HCT116 (cell line): ENCODE measurements around the gene UBE3C. TPM values are rescaled to one million over a fixed set of nuclear protein-coding genes. Genes with fewer than 3 reads are reported as not detected.

Source experiments
- ATAC-seq: fragments of 200-7000 bp; cut with Tn5 transposase; 2 replicates; pipeline ENCODE4 v1.9.1; 2020; ENCODE audit warnings: mild to moderate bottlenecking, moderate library complexity
- BruUV-seq: library from RNA; stranded (reverse); fragments of 400-500 nt; replicated peaks from 2 replicates; lab custom pipeline; 2021; lab: Mats Ljungman, UMichigan
- CTCF ChIA-PET: fragments of 300-600 bp; sonication (Branson Sonifier 250); formaldehyde crosslinking; loops from one replicate; lab custom pipeline; 2021; ENCODE audit warnings: antibody characterized with exemption; lab: Charles Lee
- POLR2A ChIA-PET: fragments of 300-600, 350-600 bp; sonication (Branson Sonifier 250); formaldehyde crosslinking; loops from one replicate; lab custom pipeline; 2021; ENCODE audit warnings: antibody characterized with exemption; lab: Charles Lee
- RAD21 ChIA-PET, 2 experiments: fragments of 300-600 bp; sonication (Branson Sonifier 250); formaldehyde crosslinking; loops; one replicate each; lab custom pipeline; 2023; ENCODE audit warnings: low total read pairs in 2 of 2; ENCODE audit not compliant: uncharacterized antibody in 2 of 2, unreplicated experiment in 2 of 2, low non-redundant PET in 1 of 2; lab: Charles Lee
- DNase-seq: peaks from one replicate; pipeline ENCODE4 v3.0.0-alpha.2; 2010; ENCODE audit warnings: low read depth, low spot score
- H2AFZ ChIP-seq: fragments of 200-600 bp; shearing (Covaris generic), sonication (generic); 2 replicates; pipeline ENCODE4 v1.6.1; 2017; ENCODE audit warnings: low read depth, mixed run types, mixed read lengths, antibody characterized with exemption, low read length; ENCODE audit not compliant: poor library complexity, severe bottlenecking
- H3K27ac ChIP-seq: 2 replicates; pipeline ENCODE4 v1.5.1; 2012; ENCODE audit warnings: low read depth, low read length
- H3K27me3 ChIP-seq: fragments of 200-600 bp; sonication (generic); 2 replicates; pipeline ENCODE4 v1.6.1; 2016; ENCODE audit warnings: mixed run types, low read length, mixed read lengths; ENCODE audit not compliant: insufficient read depth
- H3K36me3 ChIP-seq, 2 experiments: fragments of 200-500 bp in 1 of 2; fragments of 200-600 bp in 1 of 2; sonication (Bioruptor generic) in 1 of 2; sonication (generic) in 1 of 2; 2 replicates each; pipeline versions ENCODE4 v1.5.1 to v1.6.1; 2014 to 2016; ENCODE audit warnings: low read length in 2 of 2, inconsistent platforms in 1 of 2, mixed read lengths in 1 of 2, mixed run types in 1 of 2; ENCODE audit not compliant: insufficient read depth in 2 of 2, control insufficient read depth in 1 of 2
- H3K4me1 ChIP-seq, 2 experiments: fragments of 200-600 bp in 1 of 2; sonication (generic) in 1 of 2; 2 replicates each; pipeline versions ENCODE4 v1.5.1 to v1.6.1; 2012 to 2017; ENCODE audit warnings: low read length in 2 of 2, inconsistent platforms in 1 of 2, mild to moderate bottlenecking in 1 of 2, mixed read lengths in 1 of 2, mixed run types in 1 of 2, moderate library complexity in 1 of 2; ENCODE audit not compliant: insufficient read depth in 2 of 2, control insufficient read depth in 1 of 2
- H3K4me2 ChIP-seq: fragments of 200-600 bp; sonication (generic); 2 replicates; pipeline ENCODE4 v1.6.1; 2017; ENCODE audit warnings: mixed run types, low read length, mixed read lengths
- H3K4me3 ChIP-seq, 2 experiments: fragments of 200-600 bp in 1 of 2; sonication (generic) in 1 of 2; replicated peaks in 1 of 2; 2 replicates each; pipeline ENCODE4 v1.5.1; 2011 to 2016; ENCODE audit warnings: low read length in 2 of 2, control low read depth in 1 of 2, low read depth in 1 of 2, mild to moderate bottlenecking in 1 of 2, mixed read lengths in 1 of 2, mixed run types in 1 of 2
- H3K79me2 ChIP-seq: fragments of 200-600 bp; sonication (generic); 2 replicates; pipeline ENCODE4 v1.6.1; 2017; ENCODE audit warnings: mild to moderate bottlenecking, mixed run types, low read length, moderate library complexity, mixed read lengths; ENCODE audit not compliant: insufficient read depth
- H3K9ac ChIP-seq: fragments of 200-600 bp; sonication (generic); 2 replicates; pipeline ENCODE4 v1.6.1; 2016; ENCODE audit warnings: low read length, mixed read lengths
- H3K9me2 ChIP-seq: fragments of 200-600 bp; sonication (generic), shearing (Covaris generic); 2 replicates; pipeline ENCODE4 v1.6.1; 2017; ENCODE audit warnings: mixed run types, mild to moderate bottlenecking, moderate library complexity; ENCODE audit not compliant: insufficient read depth
- H3K9me3 ChIP-seq, 2 experiments: fragments of 200-500 bp in 1 of 2; fragments of 200-600 bp in 1 of 2; sonication (Bioruptor generic) in 1 of 2; sonication (generic) in 1 of 2; 2 replicates each; pipeline ENCODE4 v1.6.1; 2014 to 2017; ENCODE audit warnings: low read length in 2 of 2, mixed read lengths in 2 of 2, inconsistent platforms in 1 of 2, low read depth in 1 of 2, mild to moderate bottlenecking in 1 of 2, mixed run types in 1 of 2, moderate library complexity in 1 of 2; ENCODE audit not compliant: control insufficient read depth in 1 of 2, insufficient read depth in 1 of 2
- H4K20me1 ChIP-seq: fragments of 200-600 bp; sonication (generic), shearing (Covaris generic); 2 replicates; pipeline ENCODE4 v1.6.1; 2017; ENCODE audit warnings: mixed run types, mild to moderate bottlenecking, moderate library complexity; ENCODE audit not compliant: insufficient read depth
- EGR1 ChIP-seq: IDR thresholded peaks from 2 replicates; pipeline ENCODE4 v1.6.1; 2012; ENCODE audit warnings: low read depth
- EZH2phosphoT487 ChIP-seq: fragments of 200-600 bp; IDR thresholded peaks from 2 replicates; pipeline ENCODE4 v1.6.1; 2018; ENCODE audit warnings: antibody characterized with exemption, borderline replicate concordance
- intact Hi-C: fragments of 100-400 bp; cut with micrococcal nuclease; formaldehyde crosslinking; loops from 2 replicates; pipeline ENCODE4 v1.10.0; 2022
- total RNA-seq: library from RNA; stranded (reverse); gene quantifications from one replicate; pipeline ENCODE4 v1.2.1, GENCODE V29; 2021; ENCODE audit not compliant: unreplicated experiment
- TF ChIP-seq, protein P1 (sequence below): IDR thresholded peaks from 2 replicates; pipeline ENCODE4 v1.6.1; 2012; ENCODE audit warnings: low read depth

The UBE3C gene
- total RNA-seq, 1 experiment from 2014 or later: 68.3 TPM

DNA sequence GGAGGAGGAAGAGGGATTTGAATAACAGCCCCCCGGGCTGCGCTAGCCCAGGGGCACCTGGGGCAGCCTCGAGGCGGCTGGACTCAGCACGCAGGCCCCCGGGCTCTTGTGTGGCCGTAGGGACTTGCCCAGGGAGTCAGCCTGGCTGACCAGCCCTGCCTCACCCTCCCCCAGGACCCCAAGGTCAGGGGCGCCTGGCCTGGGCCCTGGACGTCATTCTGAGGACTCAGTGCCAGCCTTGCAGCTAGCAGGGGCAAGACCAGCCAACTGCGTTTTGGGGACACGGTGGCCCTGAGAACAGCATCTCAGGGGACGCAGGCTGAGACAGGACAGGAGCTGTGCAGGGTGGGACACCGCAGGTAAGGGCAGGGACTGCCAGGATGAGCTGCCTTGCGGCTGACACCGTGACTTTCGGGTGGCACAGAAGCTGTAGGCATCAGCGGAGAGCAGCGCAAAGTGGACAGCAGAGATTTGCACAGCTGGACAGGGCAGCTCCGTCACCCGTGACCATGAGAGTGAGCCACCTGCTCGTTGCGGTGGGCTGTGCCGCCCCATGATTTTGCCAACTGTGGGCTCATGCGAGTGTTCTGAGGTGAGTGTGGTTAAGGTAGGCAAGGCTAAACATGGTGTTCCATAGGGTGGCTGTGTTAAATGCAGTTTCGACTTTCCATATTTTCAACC, 48.1 kb upstream of the UBE3C start:
- no peaks in the 10 kb centered on the region for H3K4me1 ChIP-seq
- H4K20me1 ChIP-seq: no peaks in the 10 kb centered on the region
- CTCF ChIA-PET: no interaction called here
- no peak overlapping the region for H3K4me2 ChIP-seq
- 0 out of 2 replicates have a peak, but pooled peaks cover 4% of the 10 kb centered on the region for H3K27me3 ChIP-seq
- no TSS peak for BruUV-seq
- RAD21 ChIA-PET: no interaction called here
- DNase-seq (no peak), ATAC-seq (no peak)
- intact Hi-C loops: no loop called here
- no peak overlapping the region for H3K4me3 ChIP-seq
- no peaks in the 10 kb centered on the region for H3K36me3 ChIP-seq
- H3K9ac ChIP-seq: no peak overlapping the region
- H3K9me3 ChIP-seq: peaks cover 0 to 9% of the 10 kb centered on the region in 2 experiments; a peak in 1 of 4 replicates
- POLR2A ChIA-PET: no interaction called here
- H3K27ac ChIP-seq: no peak overlapping the region
- H3K9me2 ChIP-seq: no peaks in the 10 kb centered on the region
- H2AFZ ChIP-seq: no peak overlapping the region
- no peak for TF ChIP-seq EGR1
- TF ChIP-seq, protein P1, sequence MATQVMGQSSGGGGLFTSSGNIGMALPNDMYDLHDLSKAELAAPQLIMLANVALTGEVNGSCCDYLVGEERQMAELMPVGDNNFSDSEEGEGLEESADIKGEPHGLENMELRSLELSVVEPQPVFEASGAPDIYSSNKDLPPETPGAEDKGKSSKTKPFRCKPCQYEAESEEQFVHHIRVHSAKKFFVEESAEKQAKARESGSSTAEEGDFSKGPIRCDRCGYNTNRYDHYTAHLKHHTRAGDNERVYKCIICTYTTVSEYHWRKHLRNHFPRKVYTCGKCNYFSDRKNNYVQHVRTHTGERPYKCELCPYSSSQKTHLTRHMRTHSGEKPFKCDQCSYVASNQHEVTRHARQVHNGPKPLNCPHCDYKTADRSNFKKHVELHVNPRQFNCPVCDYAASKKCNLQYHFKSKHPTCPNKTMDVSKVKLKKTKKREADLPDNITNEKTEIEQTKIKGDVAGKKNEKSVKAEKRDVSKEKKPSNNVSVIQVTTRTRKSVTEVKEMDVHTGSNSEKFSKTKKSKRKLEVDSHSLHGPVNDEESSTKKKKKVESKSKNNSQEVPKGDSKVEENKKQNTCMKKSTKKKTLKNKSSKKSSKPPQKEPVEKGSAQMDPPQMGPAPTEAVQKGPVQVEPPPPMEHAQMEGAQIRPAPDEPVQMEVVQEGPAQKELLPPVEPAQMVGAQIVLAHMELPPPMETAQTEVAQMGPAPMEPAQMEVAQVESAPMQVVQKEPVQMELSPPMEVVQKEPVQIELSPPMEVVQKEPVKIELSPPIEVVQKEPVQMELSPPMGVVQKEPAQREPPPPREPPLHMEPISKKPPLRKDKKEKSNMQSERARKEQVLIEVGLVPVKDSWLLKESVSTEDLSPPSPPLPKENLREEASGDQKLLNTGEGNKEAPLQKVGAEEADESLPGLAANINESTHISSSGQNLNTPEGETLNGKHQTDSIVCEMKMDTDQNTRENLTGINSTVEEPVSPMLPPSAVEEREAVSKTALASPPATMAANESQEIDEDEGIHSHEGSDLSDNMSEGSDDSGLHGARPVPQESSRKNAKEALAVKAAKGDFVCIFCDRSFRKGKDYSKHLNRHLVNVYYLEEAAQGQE: no peak
- no peak for TF ChIP-seq EZH2phosphoT487
- H3K79me2 ChIP-seq: no peaks in the 10 kb centered on the region
